ENCODE data around the gene IL2RG.

IL2RG gene

DNA sequence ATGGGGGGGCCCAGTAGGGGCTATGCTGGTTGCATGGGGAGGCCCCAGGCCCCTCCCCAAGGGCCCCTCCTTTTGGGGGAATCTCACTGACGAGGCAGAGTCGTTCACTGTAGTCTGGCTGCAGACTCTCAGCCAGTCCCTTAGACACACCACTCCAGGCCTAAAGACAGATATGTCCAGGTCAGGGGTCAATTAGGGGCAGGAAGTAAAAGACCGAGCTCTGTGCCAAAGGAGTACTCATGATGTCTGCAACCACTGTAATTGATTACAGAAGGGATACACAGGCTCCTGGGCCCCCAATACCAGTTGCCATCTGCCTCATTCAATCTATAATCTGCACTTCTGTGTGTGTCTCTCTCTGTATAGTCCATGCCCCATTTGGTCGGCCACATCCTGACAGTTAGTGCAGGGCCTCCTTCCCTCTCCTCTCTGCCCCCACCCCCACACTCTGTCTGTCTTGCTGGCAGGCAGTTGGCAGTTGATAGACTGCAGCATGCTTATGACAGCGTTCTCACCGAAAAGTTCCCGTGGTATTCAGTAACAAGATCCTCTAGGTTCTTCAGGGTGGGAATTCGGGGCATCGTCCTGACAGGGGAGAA lies 3.5 kb downstream of the IL2RG start:
- no peak for DNase-seq

DNA sequence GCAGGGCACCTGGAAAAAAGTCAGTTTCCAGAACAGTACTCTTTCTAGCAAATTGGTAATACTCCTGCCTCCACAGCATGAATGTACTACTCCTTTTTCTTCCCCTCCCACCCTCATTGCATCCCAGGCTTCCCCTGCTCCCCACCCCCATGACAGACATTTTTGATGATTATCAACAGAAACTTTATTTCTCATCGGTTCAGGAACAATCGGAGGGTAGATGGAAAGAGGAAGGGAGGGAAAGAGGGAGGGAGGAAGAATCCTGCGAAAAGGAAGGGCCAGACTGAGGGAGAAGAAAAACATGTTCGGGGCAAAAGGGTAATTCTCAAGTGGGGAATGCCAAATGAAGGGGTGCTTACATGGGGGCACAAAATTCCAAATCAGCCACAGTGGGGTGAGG lies 4.1 kb downstream of the IL2RG start:
- DNase-seq = no peak

DNA sequence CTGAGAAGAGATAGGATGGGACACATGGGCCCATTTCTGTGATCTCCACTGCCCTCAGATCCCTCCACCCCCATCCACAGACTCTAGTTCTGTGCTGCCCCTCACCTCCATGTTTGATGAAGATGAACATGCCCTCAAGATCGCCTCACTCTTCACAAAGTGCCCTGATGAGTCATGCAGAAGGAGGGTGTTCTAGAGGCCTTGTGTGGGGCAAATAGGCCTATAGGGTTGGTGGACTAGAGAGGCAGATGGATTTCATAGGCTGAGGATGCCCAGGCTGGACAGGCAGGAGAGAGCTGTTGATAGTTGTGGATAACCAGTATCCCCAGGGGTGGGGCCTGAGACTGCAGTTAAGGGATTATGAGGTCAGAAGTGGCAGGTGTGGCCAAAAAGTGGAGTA lies 5.0 kb downstream of the IL2RG start, which contains the start of gene CXorf65:
TSS of gene CXorf65 (minus strand) at position 314 of the 400 bp plus-strand sequence. CDS start at position 130, 184 bp downstream.
- DNase-seq = no peak

DNA sequence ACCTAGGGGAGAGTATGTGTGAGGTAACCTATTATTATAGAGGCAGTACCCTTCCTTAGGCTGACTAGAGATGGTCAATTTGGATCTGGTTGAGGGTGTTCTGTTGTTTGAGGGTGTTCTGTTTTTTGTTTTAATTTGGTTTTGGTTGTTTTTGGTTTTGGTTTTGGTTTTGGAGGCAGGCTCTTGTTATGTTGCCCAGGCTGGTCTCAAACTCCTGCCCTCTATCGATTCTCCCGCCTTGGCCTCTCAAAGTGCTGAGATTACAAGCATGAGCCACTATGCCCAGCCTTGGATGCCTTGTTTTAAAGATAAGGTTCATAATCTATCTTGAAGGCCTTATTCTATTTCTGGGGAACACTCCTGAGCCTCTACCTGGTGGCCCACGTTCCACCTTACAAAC lies 5.7 kb downstream of the IL2RG start:
- no peak for DNase-seq

DNA sequence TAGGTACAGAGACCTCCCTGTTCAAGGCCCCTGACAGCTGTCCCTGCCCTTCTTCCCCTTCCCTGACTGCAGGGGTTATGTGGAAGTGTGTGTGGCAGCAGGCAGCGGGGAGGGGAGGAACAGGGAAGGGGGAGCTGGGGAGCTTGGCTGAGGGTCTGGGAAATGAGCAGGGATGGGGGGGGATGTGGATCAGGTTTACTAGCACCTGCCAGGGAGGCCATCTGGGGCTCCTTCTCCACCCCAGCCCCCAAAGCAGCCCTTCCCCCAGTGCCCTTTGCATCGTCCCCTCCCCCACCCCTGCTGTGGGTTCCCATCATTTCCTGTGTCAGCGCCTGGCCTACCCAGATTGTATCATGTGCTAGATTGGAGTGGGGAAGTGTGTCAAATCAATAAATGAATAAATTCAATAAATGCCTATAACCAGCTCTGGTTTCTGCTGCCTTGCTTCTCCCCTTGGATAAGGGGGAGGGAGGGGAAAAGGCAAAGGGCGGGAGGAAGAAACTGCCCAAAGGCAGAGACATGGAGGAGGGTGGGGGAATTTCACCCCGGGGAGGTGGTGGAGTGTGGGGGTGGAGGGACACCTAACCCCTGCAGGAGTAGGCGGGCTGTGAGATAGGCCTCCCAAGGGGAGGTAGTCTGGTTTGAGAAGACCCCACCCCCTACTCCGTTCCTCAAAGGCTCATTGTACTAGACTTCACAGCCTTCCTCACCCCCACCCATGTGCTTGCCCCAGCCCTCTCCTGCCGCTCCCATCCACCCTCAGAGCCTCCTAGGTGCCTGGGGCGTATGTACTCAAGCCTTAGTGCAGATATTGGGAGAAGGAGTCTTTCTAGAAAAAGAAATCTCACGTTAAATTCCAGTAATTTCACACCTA lies 8.0 kb downstream of the IL2RG start:
- no peak for DNase-seq

DNA sequence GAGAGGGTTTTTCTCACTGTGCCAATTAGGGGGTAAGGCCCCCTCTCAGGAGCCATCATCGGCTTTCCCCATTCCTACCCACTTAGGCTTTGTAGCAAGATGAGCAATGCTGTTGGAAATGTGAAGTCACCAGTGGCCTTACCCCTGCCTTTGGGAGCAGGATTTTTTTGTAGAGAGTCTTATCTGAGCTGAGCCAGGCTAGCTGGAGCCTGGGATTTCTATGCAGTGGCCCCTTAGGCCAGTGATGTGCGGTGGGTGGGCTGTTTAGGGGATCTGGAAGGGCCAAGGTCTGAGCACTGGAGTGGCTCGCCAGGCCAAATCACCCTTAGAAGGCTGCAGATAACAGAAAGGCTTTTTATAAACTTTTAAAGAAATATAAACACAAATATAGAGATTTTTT lies 9.1 kb downstream of the IL2RG start:
- DNase-seq = no peak

DNA sequence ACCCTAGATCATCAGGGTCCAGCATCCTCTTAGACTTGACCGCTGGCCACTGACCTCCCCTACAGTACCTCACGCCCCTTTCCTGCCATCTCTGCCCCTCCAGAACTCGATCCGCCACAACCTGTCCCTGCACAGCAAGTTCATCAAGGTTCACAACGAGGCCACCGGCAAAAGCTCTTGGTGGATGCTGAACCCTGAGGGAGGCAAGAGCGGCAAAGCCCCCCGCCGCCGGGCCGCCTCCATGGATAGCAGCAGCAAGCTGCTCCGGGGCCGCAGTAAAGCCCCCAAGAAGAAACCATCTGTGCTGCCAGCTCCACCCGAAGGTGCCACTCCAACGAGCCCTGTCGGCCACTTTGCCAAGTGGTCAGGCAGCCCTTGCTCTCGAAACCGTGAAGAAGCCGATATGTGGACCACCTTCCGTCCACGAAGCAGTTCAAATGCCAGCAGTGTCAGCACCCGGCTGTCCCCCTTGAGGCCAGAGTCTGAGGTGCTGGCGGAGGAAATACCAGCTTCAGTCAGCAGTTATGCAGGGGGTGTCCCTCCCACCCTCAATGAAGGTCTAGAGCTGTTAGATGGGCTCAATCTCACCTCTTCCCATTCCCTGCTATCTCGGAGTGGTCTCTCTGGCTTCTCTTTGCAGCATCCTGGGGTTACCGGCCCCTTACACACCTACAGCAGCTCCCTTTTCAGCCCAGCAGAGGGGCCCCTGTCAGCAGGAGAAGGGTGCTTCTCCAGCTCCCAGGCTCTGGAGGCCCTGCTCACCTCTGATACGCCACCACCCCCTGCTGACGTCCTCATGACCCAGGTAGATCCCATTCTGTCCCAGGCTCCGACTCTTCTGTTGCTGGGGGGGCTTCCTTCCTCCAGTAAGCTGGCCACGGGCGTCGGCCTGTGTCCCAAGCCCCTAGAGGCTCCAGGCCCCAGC lies 10.5 kb downstream of the IL2RG start:
- no peak for DNase-seq

DNA sequence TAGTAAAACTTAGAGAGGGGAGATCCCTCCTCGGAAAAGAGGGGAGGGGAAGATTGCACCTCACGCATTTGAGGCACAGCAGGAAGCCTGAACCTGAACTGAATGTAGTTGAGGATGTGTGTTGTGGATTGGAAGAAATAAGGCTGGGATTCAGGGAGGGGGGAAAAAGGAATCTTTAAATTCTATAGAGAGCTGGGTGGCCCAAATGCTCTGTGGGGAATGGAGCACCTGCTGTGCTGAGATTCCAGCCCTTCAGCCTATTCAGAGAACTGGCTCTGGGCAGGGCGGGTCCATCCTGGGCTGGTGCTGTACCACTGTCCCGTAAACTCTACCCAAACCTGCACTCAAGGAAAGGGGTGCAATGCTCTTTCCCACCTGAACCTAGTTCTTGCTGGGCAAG lies 11.6 kb downstream of the IL2RG start:
- DNase-seq = no peak

DNA sequence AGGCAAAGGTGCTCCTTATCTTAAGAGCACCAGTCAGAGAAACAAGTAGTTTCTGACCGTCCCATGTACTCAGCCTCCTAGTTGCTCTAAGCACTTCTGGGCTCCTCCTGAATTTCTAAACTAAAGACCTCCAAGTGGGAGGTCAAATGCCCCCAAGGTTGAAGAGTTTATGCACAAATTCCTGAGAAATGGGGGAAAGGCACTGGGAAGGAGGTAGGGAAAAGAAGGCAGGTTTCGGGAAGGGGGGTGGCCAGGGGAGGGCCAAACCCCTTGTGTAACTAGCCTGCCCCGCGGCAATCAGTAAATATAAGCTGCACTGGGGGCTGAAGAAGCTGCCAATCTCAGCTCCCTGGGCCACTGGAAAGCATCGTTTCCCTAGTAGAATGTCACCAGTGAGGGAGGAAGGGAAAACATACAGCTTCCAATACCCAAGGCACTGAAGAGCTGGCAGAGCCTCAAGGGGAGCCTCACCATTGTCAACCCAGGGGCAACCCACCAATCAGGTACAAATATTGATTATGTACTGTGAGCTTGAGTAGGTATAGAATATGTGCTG lies 12.3 kb downstream of the IL2RG start:
- DNase-seq = no peak

DNA sequence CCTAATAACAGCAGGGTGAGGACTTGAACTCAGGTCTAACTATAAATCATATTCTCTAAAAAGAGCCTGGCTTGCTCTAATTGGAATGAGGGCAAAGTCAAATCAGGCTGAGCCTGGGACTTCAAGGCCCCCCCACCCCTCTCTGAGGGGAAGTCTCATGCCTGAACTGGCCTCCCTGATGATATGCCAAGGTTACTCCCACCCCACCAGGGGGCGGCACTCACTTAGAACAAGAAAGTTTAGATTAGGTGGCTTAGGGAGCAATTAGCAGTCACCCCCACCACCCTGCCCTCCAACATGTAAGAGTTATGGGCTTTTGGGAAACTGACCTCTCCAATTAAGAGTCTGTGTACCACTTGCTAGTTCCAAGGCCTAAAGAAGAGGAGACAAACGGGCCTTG lies 13.1 kb downstream of the IL2RG start:
- peak; percentile 3 for DNase-seq

DNA sequence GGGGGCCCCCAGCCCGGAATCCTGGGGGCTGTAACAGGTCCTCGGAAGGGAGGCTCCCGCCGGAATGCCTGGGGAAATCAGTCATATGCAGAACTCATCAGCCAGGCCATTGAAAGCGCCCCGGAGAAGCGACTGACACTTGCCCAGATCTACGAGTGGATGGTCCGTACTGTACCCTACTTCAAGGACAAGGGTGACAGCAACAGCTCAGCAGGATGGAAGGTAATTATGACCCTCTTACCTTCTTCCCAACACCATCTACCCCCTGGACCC lies 14.7 kb downstream of the IL2RG start:
- DNase-seq = no peak

DNA sequence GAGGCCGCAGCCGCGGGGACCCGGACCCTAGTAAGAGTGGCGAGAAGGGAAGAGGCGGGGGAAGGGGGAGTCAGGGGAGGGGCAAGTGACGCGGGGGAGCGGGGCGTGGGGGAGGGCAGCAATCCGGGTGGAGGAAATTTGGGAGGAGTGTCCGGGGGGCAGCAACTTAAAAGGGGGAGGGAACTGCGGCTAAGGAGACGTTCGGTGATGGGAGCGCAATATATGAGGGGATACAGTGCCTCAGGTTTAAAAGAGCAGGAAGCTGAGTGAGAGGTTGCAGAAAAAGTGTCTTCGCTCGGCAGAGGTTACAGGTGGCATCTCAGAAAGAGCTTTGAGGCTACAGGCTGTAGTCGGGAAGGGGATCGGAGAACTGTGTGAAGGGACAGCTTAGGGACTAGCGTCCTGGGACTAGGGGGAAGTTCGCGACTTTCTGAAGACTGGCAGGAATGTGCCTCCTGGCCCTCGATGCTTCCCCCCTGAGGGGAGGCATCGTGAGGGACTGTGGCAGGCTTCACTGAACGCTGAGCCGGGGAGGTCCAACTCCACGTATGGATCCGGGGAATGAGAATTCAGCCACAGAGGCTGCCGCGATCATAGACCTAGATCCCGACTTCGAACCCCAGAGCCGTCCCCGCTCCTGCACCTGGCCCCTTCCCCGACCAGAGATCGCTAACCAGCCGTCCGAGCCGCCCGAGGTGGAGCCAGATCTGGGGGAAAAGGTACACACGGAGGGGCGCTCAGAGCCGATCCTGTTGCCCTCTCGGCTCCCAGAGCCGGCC lies 15.2 kb downstream of the IL2RG start:
- peak; percentile 45 for DNase-seq

DNA sequence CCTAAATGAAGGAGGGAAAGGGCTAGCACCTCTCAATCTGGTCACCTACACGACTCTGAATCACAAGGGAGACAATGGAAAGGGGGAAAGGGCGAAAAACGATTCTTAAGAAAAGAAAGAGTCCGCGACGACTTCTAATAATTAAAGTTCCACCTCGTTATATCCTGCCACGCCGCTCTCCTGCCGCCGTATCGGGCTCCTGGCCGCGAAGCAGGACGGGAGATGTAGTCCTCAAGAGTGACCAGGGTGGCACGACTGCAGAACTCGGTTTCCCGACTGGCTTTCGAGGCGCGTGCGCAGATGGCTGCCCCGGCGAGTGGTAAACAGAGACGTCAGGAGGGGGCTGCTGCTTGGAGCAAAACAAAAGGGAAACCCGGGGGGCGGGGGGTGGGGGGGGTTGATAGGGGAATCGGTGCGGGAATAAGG lies 15.8 kb downstream of the IL2RG start, which contains the start of gene FOXO4:
TSS of gene FOXO4 (plus strand) at position 297 of the 426 bp plus-strand sequence. CDS start 678 bp downstream, outside the sequence.
- DNase-seq = peak; percentile 74

DNA sequence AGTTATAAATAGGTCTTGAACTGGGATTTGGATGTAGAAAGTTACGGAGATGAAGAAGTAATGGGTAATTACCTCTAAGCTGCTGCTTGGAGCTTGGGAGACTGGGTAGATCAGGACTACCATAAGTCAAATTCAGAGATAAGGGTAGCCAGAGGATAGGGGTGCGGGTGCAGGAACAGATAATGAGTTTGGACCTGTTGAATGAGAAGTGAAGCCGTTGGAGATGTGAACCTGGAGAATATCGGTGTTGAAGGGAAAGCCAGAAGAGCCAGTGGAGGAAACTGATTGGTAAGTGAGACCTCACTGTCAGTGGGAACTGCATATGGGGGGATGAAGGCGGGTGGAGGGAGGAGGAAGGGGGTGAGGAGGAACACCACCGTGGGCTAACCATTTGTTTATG lies 16.3 kb downstream of the IL2RG start:
- DNase-seq = no peak

DNA sequence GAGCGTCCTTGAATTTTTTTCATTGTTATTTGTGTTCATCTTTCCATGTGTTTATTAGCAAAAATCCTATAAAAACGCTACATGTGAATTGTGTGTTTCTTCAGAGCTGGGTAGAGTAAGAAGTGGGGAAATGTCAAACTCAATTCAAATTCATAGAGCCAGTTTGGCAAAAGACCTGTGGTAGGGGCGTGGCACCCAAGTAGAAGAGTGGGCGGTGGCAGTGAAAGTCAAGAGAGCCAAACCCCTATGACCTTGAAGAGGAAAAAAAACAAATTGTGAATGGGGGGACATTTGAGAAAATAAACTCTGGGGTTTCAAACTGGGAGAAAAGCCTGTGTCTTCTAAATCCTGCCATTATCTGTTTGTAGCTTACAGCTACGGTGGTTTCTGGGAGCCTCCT lies 20.1 kb downstream of the IL2RG start:
- no peak for DNase-seq

DNA sequence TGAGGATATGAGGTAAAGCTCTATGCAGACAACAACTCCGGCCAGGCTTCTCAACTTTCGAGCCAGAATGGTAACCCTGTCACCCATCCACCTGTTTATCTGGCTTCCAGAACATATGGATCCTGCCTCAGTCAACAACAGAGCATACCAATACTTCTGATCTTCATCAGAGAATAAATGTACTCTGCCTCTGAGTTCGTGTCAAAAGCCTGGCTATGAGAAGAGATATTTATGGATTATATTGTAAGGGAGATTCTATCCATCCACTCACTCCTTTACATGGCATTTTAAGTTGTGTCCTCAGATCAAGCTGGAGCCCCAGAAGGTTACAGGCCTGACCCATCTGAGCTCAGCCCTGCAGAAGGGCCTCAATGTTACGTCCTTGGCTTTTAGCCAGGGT lies 25.5 kb downstream of the IL2RG start:
- no peak for DNase-seq

DNA sequence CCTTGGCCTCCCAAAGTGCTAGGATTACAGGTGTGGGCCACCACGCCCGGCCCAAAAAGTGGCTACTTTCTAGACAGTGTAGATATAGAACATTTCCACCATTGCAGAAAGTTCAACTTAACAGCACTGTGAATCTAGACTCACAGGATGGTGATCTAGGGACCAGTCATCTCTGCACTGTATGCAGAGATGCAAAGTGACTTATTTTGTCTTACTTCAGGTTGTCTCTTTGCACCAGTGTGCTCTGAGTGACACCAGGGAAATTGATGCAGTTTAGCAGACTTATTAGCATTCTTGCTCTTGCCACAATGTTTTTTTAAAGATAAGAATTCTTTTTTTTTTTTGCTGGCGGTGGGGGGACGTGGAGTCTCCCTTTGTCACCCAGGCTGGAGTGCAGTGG lies 28.6 kb downstream of the IL2RG start:
- no peak for DNase-seq

DNA sequence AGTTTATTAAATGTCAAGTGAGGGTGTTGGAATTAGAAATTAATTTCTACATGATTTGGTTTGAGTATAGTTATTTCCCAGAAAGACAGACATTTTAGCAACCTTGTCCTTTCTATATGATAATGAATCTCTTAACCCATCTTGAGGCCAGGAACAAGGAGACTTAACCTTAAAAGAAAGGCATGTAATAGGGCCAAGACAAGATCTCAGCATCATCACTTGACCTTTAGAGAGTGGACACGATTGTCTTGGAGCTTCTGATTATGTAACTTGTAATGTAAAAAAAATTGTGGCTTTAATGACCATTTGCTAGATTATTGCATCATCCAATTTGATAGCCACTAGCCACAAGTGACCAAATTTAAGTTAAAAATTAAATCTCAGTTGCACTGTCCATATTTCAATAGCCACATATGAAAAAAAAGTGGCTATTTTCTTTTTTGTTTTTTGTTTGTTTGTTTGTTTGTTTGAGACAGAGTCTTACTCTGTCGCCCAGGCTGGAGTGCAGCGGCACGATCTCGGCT lies 29.2 kb downstream of the IL2RG start:
- DNase-seq = no peak

DNA sequence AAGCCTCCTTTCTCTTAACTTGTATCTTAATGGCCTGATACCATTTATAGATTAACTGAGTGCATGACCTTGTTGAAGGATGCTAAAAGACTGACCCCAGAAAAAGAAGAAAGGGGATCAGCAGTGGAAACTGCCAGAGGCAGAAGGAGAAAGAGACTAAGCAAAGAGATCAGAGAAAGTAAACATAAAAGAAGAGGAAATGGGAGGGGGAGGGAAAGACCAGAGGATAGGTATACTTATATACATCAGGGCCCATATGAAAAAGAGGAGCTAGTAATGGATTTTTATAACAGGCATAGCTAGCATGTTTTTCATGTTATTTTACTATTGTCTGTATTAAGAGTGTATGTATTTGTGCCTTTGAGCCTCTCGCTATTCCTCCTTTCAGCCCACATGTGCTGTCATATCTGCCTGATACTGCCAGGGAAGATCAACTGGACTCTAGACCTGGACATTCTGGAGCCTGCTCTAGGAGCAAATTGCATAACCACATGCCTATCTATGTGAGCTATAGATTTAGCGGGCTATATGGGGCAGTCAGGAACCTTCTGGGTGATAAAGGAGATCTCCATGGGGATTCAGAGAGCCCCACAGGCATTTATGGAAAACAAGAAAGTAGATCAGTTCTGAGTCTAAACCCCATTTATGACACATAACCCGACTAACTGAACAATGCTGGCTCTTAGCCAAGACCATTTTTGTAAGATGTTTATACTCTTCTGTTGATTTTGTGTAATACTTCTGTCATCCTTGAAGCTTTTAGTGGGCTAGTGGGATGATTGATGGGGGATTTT lies 29.9 kb downstream of the IL2RG start:
- no peak for DNase-seq

DNA sequence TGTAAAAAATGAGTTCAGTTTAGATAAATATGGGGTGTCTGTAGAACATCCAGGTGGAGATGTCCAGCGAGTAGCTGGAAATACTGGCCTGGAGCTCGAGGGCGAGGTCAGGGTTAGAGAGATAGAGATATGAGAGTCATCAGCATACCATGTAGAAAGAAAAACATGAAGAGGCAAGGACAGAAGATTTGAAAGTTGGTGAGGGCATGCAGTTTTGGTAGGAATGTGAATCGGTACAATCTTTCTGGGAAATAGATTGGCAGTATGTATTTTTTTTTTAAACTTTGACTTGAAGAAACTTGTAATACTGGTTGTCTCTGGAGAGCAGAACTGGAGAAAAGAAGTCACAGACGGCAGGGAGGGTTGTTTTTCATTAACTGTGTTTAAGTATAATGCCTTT lies 40.8 kb downstream of the IL2RG start:
- DNase-seq = no peak

All from NCI-H1105 treated with DMSO at 0.1 percent for 48 hours (cell line).